Astrocyte of the cerebellum (primary cell): ENCODE results near the gene RALGAPA1.

Experiments
- DNase-seq: peaks from one replicate; pipeline ENCODE4 v3.0.0-alpha.2; 2011; ENCODE audit warnings: low read depth
- H3K4me3 ChIP-seq: 2 replicates; pipeline ENCODE4 v1.5.1; 2011; ENCODE audit warnings: mild to moderate bottlenecking, low read depth, low read length, moderate library complexity
- in situ Hi-C: cut with HindIII; loops from 2 replicates; pipeline ENCODE4 v1.10.0; 2017; ENCODE audit warnings: low sequenced_read_pairs
- TF ChIP-seq, protein P1 (sequence below): IDR thresholded peaks from 2 replicates; pipeline ENCODE4 v1.5.1; 2012; ENCODE audit warnings: low read length, low read depth, moderate library complexity, mild to moderate bottlenecking; ENCODE audit errors: missing control alignments

The RALGAPA1 gene

DNA sequence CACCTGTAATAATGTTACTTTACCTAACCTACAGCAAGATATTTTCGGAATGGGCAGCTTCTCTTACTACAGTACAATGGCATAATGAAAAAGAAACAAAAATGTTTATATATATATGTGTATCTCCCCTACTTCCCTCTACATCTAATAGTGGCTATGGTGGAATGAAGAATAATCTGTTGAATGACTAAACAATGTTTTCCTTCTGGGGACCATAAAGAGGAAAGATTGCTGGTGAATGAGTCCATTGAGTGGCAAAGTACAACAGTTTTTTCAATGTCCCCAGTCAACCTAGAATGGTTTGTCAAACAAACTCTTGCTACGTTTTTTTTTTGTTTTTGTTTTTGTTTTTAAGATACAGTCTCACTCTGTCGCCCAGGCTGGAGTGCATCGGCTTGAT lies 47.2 kb downstream of the RALGAPA1 start:
- no peak for DNase-seq
- TF ChIP-seq, protein P1, sequence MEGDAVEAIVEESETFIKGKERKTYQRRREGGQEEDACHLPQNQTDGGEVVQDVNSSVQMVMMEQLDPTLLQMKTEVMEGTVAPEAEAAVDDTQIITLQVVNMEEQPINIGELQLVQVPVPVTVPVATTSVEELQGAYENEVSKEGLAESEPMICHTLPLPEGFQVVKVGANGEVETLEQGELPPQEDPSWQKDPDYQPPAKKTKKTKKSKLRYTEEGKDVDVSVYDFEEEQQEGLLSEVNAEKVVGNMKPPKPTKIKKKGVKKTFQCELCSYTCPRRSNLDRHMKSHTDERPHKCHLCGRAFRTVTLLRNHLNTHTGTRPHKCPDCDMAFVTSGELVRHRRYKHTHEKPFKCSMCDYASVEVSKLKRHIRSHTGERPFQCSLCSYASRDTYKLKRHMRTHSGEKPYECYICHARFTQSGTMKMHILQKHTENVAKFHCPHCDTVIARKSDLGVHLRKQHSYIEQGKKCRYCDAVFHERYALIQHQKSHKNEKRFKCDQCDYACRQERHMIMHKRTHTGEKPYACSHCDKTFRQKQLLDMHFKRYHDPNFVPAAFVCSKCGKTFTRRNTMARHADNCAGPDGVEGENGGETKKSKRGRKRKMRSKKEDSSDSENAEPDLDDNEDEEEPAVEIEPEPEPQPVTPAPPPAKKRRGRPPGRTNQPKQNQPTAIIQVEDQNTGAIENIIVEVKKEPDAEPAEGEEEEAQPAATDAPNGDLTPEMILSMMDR: no peak
- H3K4me3 ChIP-seq: no peak overlapping the region
- in situ Hi-C loops: no loop called here

DNA sequence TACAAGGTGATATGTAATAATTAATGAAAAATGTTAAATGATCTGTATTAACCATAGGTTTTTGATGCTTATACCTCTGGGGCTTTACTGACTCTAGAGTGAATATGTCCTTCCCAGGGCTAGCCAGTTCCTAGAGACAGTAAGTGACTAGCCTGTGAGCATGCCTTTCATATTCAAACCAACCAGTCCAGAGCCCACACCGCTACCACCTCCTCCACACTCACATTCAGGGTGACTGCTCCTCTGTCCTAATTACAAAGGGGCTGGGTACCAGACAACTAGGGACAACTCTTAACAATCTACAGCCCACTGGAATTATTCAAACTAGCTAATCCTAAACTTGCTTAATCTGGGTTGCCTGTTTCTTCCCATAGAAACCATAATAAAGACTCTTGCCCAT lies 49.0 kb downstream of the RALGAPA1 start:
- TF ChIP-seq, protein P1: no peak
- DNase-seq: no peak
- no peak overlapping the region for H3K4me3 ChIP-seq
- in situ Hi-C loops: no loop called here

DNA sequence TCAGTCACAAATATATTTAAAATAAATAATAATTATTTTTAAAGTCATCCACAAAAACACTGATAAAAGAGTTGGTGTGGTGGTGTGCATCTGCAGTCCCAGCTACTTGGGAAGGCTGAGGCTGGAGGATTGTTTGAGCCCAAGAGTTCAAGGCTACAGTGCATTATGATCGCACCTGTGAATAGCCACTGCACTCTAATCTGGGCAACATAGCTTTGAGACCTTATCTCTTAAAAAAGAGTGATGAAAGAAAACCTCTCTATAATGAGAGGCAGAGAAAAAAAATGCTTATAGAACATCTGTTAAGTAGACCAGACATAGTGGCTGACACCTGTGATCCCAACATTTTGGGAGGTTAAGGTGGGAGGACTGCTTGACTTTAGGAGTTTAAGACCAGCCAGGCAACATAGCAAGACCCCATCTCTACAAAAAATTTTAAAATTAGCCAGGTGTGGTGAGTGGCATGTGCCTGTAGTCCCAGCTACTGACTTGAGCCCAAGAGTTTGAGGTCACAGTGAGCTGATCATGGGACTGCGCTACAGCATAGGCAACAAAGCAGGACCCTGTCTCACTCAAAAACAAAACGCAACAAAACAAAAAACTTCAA lies 50.5 kb downstream of the RALGAPA1 start:
- no peak for DNase-seq
- no peak overlapping the region for H3K4me3 ChIP-seq
- TF ChIP-seq, protein P1: no peak
- in situ Hi-C loops: no loop called here

DNA sequence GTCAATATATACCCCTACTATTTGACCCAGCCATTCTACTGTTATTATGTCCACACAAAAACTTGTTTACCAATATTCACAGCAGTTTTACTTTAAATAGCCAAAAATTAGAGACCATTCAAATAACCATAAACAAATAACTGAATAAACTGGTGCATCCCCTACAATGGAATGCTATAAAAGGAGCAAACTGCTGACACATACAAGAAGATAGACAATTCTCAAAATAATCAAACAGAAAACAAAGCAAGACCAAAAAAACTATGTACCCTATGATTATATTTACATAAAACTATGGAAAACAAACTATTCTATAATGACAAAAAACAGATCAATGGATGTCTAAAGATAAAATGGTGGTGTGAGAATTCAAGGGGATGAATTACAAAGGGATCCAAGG lies 54.4 kb downstream of the RALGAPA1 start:
- in situ Hi-C loops: no loop called here
- TF ChIP-seq, protein P1: no peak
- no peak overlapping the region for H3K4me3 ChIP-seq
- no peak for DNase-seq

DNA sequence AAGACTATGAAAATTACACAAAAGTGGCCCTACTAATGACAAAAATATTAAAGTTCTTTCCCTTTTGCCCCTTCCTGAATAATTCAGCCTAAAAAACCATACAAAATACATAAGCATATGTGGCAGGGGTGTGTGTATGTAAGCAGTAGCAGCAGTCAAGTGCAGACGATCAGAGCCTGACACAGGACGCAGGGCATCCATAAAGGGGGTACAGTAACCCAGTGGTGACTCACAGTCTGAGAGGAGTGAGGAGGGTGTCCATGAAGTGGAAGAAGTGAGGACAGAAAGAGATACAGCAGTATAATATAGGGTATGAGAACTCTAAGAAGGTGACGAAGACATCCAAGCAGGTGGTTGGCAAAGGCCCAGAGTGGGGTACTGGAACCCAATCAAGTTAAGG lies 56.7 kb downstream of the RALGAPA1 start:
- TF ChIP-seq, protein P1: no peak
- in situ Hi-C loops: no loop called here
- DNase-seq: no peak
- no peak overlapping the region for H3K4me3 ChIP-seq

DNA sequence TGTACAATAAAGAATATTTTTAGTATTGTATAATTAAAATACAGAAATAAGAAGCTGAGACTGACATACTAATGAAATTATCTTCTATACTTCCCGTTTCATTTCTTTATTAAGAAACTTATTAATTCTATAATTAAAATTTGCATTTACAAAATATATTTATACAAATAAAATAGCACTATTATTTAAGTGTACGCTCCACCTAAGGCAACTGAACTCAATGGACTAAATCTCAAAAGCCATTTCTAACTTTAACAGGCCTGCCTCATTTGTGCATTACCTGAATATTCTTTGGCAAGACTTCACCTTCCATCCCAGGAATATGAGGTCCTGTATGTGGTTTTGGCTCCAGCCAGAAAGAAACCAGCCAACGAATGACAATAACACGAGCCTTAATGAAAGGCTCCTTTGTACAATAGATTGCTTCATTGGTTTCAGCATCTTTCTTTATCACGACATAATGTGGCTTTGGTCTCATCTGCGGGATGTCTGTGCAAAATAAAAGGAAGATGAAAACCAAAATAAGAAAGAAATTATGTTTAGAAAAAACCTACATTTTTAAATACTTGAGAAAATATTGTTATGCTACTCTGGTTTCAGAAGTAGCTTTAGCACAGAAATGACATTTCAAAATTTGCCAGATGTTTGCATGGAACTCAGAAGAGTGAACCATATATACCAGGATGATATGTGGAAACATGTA lies 58.7 kb downstream of the RALGAPA1 start:
- TF ChIP-seq, protein P1: no peak
- no peak overlapping the region for H3K4me3 ChIP-seq
- in situ Hi-C loops: no loop called here
- no peak for DNase-seq
